HG02852 (cell line): Measurements from ENCODE around the gene DCAF7.

Experiments used
- ATAC-seq: cut with Tn5 transposase; IDR thresholded peaks from one replicate; pipeline ENCODE4 v1.9.1; 2021; ENCODE audit warnings: mild to moderate bottlenecking, moderate library complexity; ENCODE audit not compliant: unreplicated experiment

DCAF7 gene

GRCh38 chr17:63543822-63544420 is 6.4 kb upstream of the DCAF7 start:
- ATAC-seq: no peak

GRCh38 chr17:63544467-63545301 is 5.6 kb upstream of the DCAF7 start:
- no peak for ATAC-seq

DNA sequence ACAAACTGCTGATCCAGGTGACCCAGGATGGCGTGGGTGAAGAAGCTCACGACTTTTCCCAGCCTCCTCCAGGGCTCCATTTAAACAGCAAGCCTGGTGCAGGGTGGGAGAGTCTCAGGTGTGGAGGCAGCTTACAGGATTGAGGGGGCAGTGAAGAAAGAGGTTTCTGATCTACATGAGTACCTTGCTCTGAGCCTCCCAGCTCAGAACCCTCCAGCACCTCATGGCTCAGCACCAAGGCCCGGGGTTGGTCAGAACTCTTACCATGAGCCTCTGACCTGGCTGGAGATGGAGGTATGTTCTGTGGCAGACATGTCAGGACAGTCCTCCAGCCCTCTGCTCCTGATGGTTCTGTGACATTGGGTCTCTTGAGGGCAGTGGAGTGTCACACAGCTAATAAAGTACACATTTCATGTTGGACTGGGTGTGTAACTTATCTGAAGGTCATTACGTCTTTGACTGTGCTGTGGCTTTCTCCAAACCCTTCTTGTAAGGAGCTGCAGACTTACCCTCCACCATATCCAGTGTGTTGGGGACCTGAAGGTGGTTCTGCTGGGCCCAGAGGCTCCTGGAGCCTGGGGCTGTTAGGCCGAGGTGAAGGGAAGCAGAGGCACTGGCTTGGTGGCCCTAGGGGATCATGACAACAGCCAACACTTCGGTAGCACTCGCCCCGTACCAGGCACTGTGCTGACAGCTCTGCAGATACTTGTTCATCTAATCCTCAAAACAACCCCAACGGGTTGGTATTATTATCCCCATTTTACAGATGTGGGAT is 3.8 kb upstream of the DCAF7 start:
- no peak for ATAC-seq

GRCh38 chr17:63547083-63547523 is 3.2 kb upstream of the DCAF7 start:
- no peak for ATAC-seq

DNA sequence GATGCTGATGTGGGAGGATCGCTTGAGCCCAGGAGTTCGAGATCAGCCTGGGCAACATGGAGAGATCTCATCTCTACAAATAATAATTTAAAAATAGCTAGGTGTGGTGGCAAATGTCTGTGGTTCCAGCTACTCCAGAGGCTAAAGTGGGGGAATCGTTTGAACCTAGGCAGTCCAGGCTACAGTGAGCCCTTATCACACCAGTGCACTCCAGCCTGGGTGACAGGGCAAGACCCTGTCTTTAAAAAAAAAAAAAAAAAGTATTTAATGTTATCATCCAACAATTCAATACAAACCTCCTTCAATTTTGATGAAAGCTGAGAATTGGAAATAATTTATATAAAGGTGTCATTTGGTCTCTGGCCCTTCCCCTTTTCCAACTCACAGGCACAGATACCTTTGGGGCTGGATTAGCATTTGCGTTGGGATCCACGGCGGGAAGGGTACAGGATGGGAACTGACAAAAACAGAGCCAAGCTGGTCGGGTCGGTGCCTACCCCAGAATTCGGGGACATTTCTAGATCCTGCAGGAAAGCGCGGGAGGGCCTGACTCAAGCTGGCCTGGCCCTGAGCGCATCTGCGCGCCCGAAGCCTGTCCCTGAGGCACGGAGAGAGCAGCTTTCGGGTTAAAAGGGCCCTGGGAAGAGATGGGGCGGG is 860 bp upstream of the DCAF7 start:
- peak; percentile 17 for ATAC-seq

- ATAC-seq: peak; percentile 3
Measured at GRCh38 chr17:63550817-63551639, 751 bp downstream of the DCAF7 start.

DNA sequence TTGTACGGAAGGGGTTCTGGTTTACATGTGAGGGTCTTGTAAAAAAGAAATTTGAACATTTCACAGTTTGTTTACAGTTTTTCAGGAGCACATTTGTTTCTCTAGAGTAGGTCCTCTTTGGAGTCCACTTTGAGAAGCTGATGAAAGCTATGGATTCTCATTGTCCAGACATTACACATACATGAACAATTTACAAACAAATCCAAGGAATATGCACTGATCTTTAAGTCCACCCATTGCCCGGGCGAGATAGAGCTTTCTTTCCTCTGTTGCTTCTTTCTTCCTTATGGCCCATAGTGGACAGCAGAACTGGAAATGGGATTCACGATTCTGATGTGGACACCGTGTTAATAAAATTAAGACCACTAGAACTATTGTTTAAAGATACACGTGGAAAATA is 1.9 kb downstream of the DCAF7 start:
- no peak for ATAC-seq

DNA sequence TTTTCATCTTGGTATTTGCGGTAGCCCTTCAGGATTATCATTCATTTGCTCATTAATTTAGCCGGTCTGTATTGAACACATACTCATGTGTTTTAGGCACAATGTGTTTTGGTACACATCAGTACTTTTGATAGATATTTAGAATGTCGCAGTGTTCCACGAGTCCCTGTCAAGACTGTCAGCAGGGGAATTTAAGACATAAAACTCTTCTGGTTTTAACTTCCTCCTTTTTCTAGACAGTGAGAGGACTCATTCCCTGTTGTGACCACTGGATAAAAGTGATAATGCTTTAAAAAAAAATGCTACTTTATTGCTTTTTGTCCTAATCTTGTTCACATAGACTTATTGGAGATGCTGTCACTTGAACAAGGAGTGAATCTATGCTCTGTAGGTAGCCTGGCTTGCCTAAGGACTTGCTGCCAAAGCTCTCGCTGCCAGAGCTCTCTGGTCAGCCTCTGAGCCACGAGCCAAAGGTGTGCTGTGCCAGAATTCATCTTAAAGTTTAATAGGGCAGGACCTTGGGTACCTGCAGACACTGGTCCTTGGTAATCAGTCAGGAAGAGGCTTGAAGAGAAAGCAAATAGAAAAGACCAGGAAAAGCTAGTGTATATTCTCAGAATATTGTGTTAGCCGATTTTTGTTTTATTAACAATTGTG is 5.4 kb downstream of the DCAF7 start:
- ATAC-seq: no peak

- ATAC-seq: no peak
Measured at GRCh38 chr17:63557416-63557815, 7.1 kb downstream of the DCAF7 start.

DNA sequence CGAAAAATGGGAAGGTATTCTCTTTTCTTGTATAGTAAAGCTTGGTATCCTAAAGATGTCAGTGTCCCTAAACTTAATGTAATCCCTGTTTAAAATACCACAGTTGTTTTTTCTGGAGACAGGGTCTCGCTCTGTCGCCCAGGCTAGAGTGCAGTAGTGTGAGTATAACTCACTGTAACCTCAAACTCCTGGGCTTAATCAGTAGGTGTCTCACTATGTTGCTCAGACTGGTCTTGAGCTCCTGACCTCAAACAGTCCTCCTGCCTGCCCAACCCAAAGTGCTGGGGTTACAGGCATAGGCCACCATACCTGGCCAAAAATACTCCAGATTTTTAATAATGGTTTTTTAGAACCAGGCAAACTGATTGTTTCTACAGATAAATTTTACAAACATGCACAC is 8.2 kb downstream of the DCAF7 start:
- ATAC-seq: no peak

DNA sequence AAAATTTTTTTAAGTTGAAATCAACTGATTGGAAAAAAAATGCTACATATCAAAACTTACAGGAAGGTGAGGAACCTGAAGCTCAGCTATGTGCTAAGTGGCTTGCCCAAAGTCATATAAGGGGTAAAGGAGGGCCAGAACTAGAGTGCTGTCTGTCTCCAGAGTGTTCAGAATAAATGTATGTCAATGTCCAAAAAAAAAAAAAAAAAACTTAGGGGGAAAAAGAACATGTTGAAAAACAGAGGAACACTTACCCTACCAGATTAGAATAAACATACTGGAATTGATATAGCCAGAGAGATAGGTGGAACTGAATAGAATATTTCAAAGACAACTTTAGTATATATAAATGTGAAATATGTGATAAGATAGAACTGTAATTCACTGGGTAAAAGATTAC is 11.5 kb downstream of the DCAF7 start:
- ATAC-seq: no peak

- ATAC-seq: no peak
Measured at GRCh38 chr17:63563339-63563738, 13.1 kb downstream of the DCAF7 start.

DNA sequence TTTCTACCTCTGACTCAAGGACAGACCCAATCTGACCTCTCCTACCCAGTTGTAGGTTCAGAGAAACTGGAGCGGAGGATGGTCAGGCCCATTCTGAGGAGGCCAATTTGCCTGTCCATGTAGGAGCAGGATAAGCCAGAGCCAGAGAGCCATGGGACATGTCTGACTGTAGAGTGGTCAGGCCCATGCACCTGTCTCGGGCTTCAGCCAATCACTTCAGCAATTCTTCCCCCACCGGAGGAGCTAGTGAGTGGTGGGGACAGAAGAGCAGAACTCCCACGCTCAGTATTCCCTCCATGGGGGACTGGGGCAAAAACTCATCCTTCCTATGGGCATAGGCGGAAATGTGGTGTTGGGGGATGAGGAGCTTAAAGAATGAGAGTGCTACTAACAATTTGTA is 14.3 kb downstream of the DCAF7 start:
- no peak for ATAC-seq

- ATAC-seq: no peak
Measured at GRCh38 chr17:63567229-63567628, 17.0 kb downstream of the DCAF7 start.

DNA sequence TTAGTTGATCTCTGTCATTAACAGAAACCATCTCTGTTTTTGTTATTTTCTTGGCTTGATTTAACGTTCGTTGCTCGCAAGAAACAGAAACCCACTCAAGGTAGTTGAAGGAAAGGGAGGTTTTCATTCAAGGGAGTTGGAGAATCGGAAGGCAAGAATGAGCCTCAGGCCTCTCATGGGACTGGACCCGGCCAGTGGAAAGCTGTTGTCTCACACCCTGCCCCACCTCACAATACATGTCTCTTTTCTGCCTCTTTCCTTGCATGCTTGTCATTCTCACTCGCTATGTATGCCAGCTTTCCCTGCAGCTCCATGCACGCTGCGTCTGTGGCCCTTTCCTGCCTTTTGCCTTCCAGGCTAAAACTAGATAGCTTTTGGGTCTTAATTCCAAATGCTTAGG is 18.3 kb downstream of the DCAF7 start:
- no peak for ATAC-seq

DNA sequence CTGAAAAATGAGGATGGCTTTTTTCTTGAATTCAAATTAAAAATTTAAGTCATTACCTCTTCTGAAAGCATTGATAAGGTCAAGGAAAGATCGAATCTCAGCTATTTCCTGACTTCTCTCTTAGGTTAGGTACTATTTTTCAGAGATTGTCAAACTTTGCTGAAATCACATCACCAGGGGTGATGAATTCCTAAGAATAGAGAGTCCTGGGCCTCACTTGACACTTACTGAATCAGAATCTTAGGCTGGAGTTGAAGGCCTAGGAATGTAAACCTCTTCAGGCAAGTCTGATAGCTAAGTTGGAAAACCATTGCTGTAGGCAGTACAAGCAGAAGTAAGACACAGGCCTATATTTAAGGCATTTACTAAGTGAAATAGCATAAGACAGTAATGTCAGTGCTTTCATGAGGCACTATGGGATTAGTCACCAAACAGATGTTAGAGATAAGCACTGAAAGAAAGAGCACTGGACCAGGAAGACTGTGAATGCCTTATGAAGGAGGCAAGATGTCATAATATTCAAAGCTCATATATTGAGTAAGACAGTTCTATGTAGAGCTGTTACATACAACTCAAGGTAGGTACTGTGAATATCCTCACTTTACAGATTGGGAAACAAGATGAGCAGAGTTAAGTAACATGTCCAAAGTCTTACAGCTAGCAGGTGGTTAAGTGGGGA is 21.5 kb downstream of the DCAF7 start:
- no peak for ATAC-seq

DNA sequence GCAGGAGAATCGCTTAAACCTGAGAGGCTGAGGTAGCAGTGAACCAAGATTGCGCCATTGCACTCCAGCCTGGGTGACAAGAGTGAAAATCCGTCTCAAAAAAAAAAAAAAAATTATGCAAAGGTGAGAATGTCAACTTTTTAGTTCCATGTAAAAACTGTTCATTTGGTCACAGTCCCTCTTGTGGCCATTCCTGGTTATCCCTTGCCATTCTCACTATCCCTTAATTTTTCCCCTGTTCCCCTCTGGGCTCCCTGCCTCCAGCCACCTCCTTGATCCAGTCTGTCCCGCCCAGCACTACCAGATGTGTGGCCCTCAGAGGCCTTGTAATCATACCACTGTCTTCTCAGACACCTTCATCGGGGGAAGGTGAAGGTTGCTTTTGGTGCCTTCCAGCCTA is 23.4 kb downstream of the DCAF7 start:
- ATAC-seq: no peak

DNA sequence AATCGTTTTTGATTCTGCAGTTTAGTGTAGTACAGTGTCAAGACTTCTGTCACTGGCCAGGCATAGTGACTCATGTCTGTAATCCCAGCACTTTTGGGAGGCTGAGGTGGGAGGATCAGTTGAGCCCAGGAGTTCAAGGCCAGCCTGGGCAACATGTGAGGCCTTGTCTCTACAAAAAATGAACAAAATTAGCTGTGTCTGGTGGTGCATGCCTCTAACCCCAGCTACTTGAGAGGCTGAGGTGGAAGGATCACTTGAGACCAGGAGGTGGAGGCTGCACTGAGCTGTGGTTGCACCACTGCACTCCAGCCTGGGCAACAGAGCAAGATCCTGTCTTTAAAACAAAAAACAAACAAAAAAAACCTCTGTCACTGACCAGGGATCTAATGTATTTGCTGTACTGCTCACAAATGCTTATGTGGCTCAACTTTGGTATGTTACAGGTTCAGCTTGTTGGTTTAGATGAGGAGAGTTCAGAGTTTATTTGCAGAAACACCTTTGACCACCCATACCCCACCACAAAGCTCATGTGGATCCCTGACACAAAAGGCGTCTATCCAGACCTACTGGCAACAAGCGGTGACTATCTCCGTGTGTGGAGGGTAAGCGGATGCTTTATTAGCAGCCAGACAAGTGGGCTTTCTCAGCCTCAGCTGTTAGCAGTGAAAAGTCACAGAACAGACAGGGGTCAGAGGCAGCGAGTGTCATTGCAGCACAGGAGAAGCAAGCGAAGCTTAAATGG is 27.9 kb downstream of the DCAF7 start:
- ATAC-seq: no peak

- no peak for ATAC-seq
Measured at GRCh38 chr17:63578769-63579111, 28.5 kb downstream of the DCAF7 start.
